GM12878 (cell line): Measurements from ENCODE around the gene CHRM2. TPM values are rescaled to one million over a fixed set of nuclear protein-coding genes. Genes with fewer than 3 reads are reported as not detected.

Experiments used
- ATAC-seq: fragments of 200-7000 bp; cut with Tn5 transposase; 3 replicates; pipeline ENCODE4 v1.9.1; 2020; ENCODE audit warnings: mild to moderate bottlenecking, moderate library complexity
- BruUV-seq: library from RNA; stranded (reverse); fragments of 400-500 nt; replicated peaks from 2 replicates; lab custom pipeline; 2021; lab: Mats Ljungman, UMichigan
- CTCF ChIA-PET: fragments of 300-600 bp; sonication (Branson Sonifier 250); formaldehyde crosslinking; extraction: SDS; loops from one replicate; lab custom pipeline; 2021; ENCODE audit warnings: inconsistent platforms; lab: Yijun Ruan, JAX
- POLR2A ChIA-PET: fragments of 350-600 bp; formaldehyde crosslinking; extraction: SDS; loops from one replicate; lab custom pipeline; 2021; ENCODE audit warnings: inconsistent platforms; lab: Charles Lee
- RAD21 ChIA-PET: fragments of 300-600 bp; sonication (Branson Sonifier 250); formaldehyde crosslinking; loops from one replicate; lab custom pipeline; 2023; ENCODE audit warnings: antibody characterized with exemption; ENCODE audit not compliant: unreplicated experiment; lab: Charles Lee
- SMC1A ChIA-PET: fragments of 300-600 bp; sonication (Branson Sonifier 250); formaldehyde crosslinking; loops from one replicate; lab custom pipeline; 2023; ENCODE audit not compliant: unreplicated experiment, uncharacterized antibody; lab: Charles Lee
- DNase-seq: peaks from one replicate; pipeline ENCODE4 v3.0.0-alpha.2; 2011; ENCODE audit warnings: low read depth, low spot score
- FAIRE-seq: peaks from 3 replicates; lab custom pipeline; 2011; peaks lifted over from hg19 to GRCh38; lab: Jason Lieb, UNC
- H2AFZ ChIP-seq: 2 replicates; pipeline ENCODE4 v1.6.0; 2011; ENCODE audit warnings: low read depth, low read length, control low read depth; ENCODE audit not compliant: control insufficient read depth
- H3K27ac ChIP-seq: 2 replicates; pipeline ENCODE4 v1.5.1; 2011; ENCODE audit warnings: control low read depth; ENCODE audit not compliant: control insufficient read depth, insufficient read depth
- H3K27me3 ChIP-seq, 2 experiments: replicated peaks in 1 of 2; 2 replicates each; pipeline versions ENCODE4 v1.6.0 to v1.6.1; 2011; ENCODE audit warnings: low read length in 1 of 2; ENCODE audit not compliant: control insufficient read depth in 2 of 2, insufficient read depth in 2 of 2
- H3K36me3 ChIP-seq, 2 experiments: 2 replicates each; pipeline ENCODE4 v1.5.1; 2011; ENCODE audit warnings: low read length in 1 of 2; ENCODE audit not compliant: control insufficient read depth in 2 of 2, insufficient read depth in 2 of 2
- H3K4me1 ChIP-seq: 2 replicates; pipeline ENCODE4 v1.6.1; 2011; ENCODE audit warnings: mild to moderate bottlenecking, low read length, moderate library complexity, mixed read lengths; ENCODE audit not compliant: control insufficient read depth, insufficient read depth
- H3K4me2 ChIP-seq: 2 replicates; pipeline ENCODE4 v1.6.0; 2011; ENCODE audit warnings: control low read depth; ENCODE audit not compliant: control insufficient read depth, insufficient read depth
- H3K4me3 ChIP-seq: fragments of 200-600 bp; sonication (generic); 2 replicates; pipeline ENCODE4 v1.5.1; 2016
- H3K79me2 ChIP-seq: 2 replicates; pipeline ENCODE4 v1.6.0; 2011; ENCODE audit warnings: low read length; ENCODE audit not compliant: control insufficient read depth, insufficient read depth
- H3K9ac ChIP-seq: 2 replicates; pipeline ENCODE4 v1.8.0; 2011; ENCODE audit warnings: low read length, control low read depth, mixed read lengths; ENCODE audit not compliant: control insufficient read depth, insufficient read depth
- H3K9me3 ChIP-seq: replicated peaks from 3 replicates; pipeline ENCODE4 v1.5.1; 2011; ENCODE audit warnings: mild to moderate bottlenecking, low read length; ENCODE audit not compliant: control insufficient read depth, insufficient read depth
- H4K20me1 ChIP-seq: 2 replicates; pipeline ENCODE4 v1.6.0; 2011; ENCODE audit not compliant: control insufficient read depth, insufficient read depth
- BHLHE40 ChIP-seq, 2 experiments: fragments of 450-650 bp in 1 of 2; IDR thresholded peaks; 2 replicates each; pipeline ENCODE4 v1.6.1; 2011 to 2017; ENCODE audit warnings: low read depth in 2 of 2, borderline replicate concordance in 1 of 2, improper control_type of control experiment in 1 of 2, low read length in 1 of 2, mild to moderate bottlenecking in 1 of 2
- CBFB ChIP-seq: IDR thresholded peaks from 2 replicates; pipeline ENCODE4 v1.6.1; 2016; ENCODE audit warnings: antibody characterized with exemption, low read depth
- HDAC6 ChIP-seq: fragments of 200-600 bp; sonication (generic); IDR thresholded peaks from one replicate; pipeline ENCODE4 v1.8.0; 2017; ENCODE audit warnings: antibody characterized with exemption; ENCODE audit not compliant: unreplicated experiment
- HDGF ChIP-seq: fragments of 450-650 bp; IDR thresholded peaks from 2 replicates; pipeline ENCODE4 v1.6.1; 2016; ENCODE audit warnings: antibody characterized with exemption
- JUNB ChIP-seq: IDR thresholded peaks from 2 replicates; pipeline ENCODE4 v1.6.1; 2016; ENCODE audit warnings: antibody characterized with exemption, mild to moderate bottlenecking
- KDM1A ChIP-seq: fragments of 200-600 bp; sonication (generic); IDR thresholded peaks from 2 replicates; pipeline ENCODE4 v1.6.1; 2016; ENCODE audit warnings: borderline replicate concordance
- MEF2A ChIP-seq: IDR thresholded peaks from 2 replicates; pipeline ENCODE4 v1.6.1; 2011; ENCODE audit warnings: low read depth, mild to moderate bottlenecking, low read length, moderate library complexity; ENCODE audit not compliant: insufficient read depth
- POLR2A ChIP-seq: IDR thresholded peaks from 2 replicates; pipeline ENCODE4 v1.6.1; 2011; ENCODE audit warnings: low read depth, mild to moderate bottlenecking, low read length
- RB1 ChIP-seq: fragments of 450-650 bp; formaldehyde crosslinking; IDR thresholded peaks from 2 replicates; pipeline ENCODE4 v1.6.1; 2017; ENCODE audit warnings: mild to moderate bottlenecking, borderline replicate concordance
- RFX5 ChIP-seq: IDR thresholded peaks from 2 replicates; pipeline ENCODE4 v1.6.1; 2011; ENCODE audit warnings: low read depth, low read length, improper control_type of control experiment
- SMC3 ChIP-seq: IDR thresholded peaks from 2 replicates; pipeline ENCODE4 v1.6.1; 2011; ENCODE audit warnings: low read length, improper control_type of control experiment, borderline replicate concordance
- TARDBP ChIP-seq: IDR thresholded peaks from 2 replicates; pipeline ENCODE4 v1.6.1; 2016; ENCODE audit warnings: borderline replicate concordance
- USF2 ChIP-seq: IDR thresholded peaks from 2 replicates; pipeline ENCODE4 v1.6.1; 2011; ENCODE audit warnings: low read depth, low read length, improper control_type of control experiment, borderline replicate concordance
- ZBTB4 ChIP-seq: fragments of 450-650 bp; formaldehyde crosslinking; IDR thresholded peaks from 2 replicates; pipeline ENCODE4 v1.4.0; 2022; ENCODE audit warnings: mild to moderate bottlenecking, moderate library complexity
- ZNF622 ChIP-seq: fragments of 450-650 bp; IDR thresholded peaks from 2 replicates; pipeline ENCODE4 v1.6.1; 2017; ENCODE audit warnings: mild to moderate bottlenecking, inconsistent platforms
- WGBS: methylation state at CpG from one replicate; pipeline ENCODE4 v1.1.6; 2016; ENCODE audit warnings: low lambda C conversion rate; ENCODE audit not compliant: insufficient replicate concordance, insufficient coverage; ENCODE audit errors: missing lambda C conversion rate; 5-methylcytosine and 5-hydroxymethylcytosine counted together
- in situ Hi-C: fragments of 300-500 bp; cut with MboI; formaldehyde crosslinking; loops from 9 replicates; pipeline ENCODE4 v1.14.3; 2018; ENCODE audit warnings: mixed read lengths
- intact Hi-C: fragments of 100-400 bp; cut with micrococcal nuclease; formaldehyde crosslinking; loops from one replicate; pipeline ENCODE4 v1.14.2; 2022; ENCODE audit not compliant: unreplicated experiment
- polyA plus RNA-seq, 11 experiments: library from polyadenylated mRNA; depleted of rRNA in 4 of 11; unstranded in 6 of 11; stranded (reverse) in 5 of 11; fragments of >200 nt; fragmentation: Nextera tagmentation in 4 of 11; fragmentation: Illumina TruSeq in 1 of 11; extraction: Ambion mirVana in 4 of 11; extraction: Trizol in 1 of 11; gene quantifications; 1 replicate in 1 of 11; 2 replicates in 10 of 11; pipeline versions ENCODE4 v1.2.1 to v1.2.3, GENCODE V29; 2011 to 2016; ENCODE audit warnings: inconsistent platforms in 2 of 11, missing spikeins in 2 of 11, low read depth in 1 of 11
- total RNA-seq, 4 experiments: library from RNA; depleted of rRNA in 3 of 4; stranded (reverse); fragments of >200 nt in 3 of 4; fragmentation: Illumina TruSeq in 1 of 4; extraction: Trizol in 1 of 4; gene quantifications; 2 replicates each; pipeline versions ENCODE4 v1.2.1 to v1.2.3, GENCODE V29; 2013 to 2021

The CHRM2 gene
- total and polyA plus RNA-seq, 10 of the 15 experiments (the other 5 are each of a cell fraction or from before 2014, with no cell fraction given): 0.05 TPM; not detected in 9

DNA sequence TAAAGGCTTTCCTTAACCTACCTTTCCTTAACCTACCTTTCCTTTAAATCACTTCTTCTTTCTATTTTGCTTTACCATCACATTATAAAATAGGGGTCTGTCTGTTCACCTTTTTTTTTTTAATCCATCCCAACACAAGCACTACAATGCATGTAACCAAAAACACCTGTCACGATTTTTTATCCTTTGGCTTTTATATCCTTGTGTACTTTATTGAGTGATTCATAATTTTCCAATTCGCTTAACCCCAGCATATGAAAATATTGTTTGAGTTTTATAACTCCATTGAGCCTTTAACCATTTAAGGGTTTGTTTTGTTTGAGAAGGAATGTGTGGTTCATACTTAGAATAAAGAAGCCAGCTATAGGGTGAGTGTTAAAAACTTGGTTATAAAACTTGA lies 132.2 kb downstream of the CHRM2 start:
- no peak overlapping the region for H2AFZ ChIP-seq
- no peak for TF ChIP-seq ZBTB4 (CRISPR knock-in tag)
- ChIA-PET SMC1A (no interaction called here), POLR2A (no interaction called here), CTCF (no interaction called here), RAD21 (no interaction called here)
- no peak overlapping the region for H3K9ac ChIP-seq
- no peaks in the 10 kb centered on the region for H3K4me1 ChIP-seq
- no peaks in the 10 kb centered on the region for H3K79me2 ChIP-seq
- H3K27me3 ChIP-seq: no peaks in the 10 kb centered on the region
- no peak overlapping the region for H3K27ac ChIP-seq
- no peak overlapping the region for H3K4me3 ChIP-seq
- FAIRE-seq (no peak), DNase-seq (no peak), ATAC-seq (no peak)
- no TSS peak for BruUV-seq
- H3K4me2 ChIP-seq: no peak overlapping the region
- H4K20me1 ChIP-seq: no peaks in the 10 kb centered on the region
- intact Hi-C loops (no loop called here), in situ Hi-C loops (no loop called here)
- H3K36me3 ChIP-seq: no peaks in the 10 kb centered on the region
- no peaks in the 10 kb centered on the region for H3K9me3 ChIP-seq
- WGBS: 0% methylated on average over 2 of the region's 2 CpGs

DNA sequence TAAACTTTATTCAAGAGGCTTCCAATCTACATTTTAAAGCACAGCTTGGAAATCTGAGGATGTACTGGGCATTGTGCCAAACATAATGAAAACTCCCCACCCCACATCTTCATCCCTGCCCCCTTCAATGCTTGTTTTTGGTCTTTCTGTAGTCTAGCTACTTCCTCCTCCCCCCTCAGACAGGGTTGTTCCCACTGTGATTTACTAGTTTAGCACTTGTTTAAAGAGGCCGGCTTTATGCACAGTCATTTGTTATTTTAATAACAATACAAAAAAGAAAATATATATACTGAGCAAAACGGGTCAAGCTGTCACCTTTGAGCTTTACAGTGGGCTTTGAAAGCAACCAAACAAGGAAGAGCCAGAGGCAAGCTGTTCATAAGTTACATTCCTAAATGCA lies 132.6 kb downstream of the CHRM2 start:
- no peaks in the 10 kb centered on the region for H3K4me1 ChIP-seq
- H3K9me3 ChIP-seq: no peaks in the 10 kb centered on the region
- H3K9ac ChIP-seq: no peak overlapping the region
- no peak for DNase-seq
- POLR2A ChIA-PET: no interaction called here
- no peak overlapping the region for H3K27ac ChIP-seq
- in situ Hi-C loops (no loop called here), intact Hi-C loops (no loop called here)
- no peaks in the 10 kb centered on the region for H3K36me3 ChIP-seq
- no peaks in the 10 kb centered on the region for H4K20me1 ChIP-seq
- FAIRE-seq: no peak
- H3K27me3 ChIP-seq: no peaks in the 10 kb centered on the region
- H3K79me2 ChIP-seq: no peaks in the 10 kb centered on the region
- WGBS: 0% methylated on average over 2 of the region's 2 CpGs
- H3K4me3 ChIP-seq: no peak overlapping the region
- RAD21 ChIA-PET: no interaction called here
- SMC1A ChIA-PET: no interaction called here
- no peak for ATAC-seq
- no peak overlapping the region for H3K4me2 ChIP-seq
- CTCF ChIA-PET: no interaction called here
- BruUV-seq: no TSS peak
- H2AFZ ChIP-seq: no peak overlapping the region
- no peak for TF ChIP-seq POLR2A
- TF ChIP-seq HDAC6: no peak
- no peak for TF ChIP-seq JUNB
- no peak for TF ChIP-seq MEF2A
- TF ChIP-seq CBFB: no peak
- no peak for TF ChIP-seq KDM1A
- no peak for TF ChIP-seq HDGF
- TF ChIP-seq ZNF622: no peak
- TF ChIP-seq TARDBP: no peak
- TF ChIP-seq BHLHE40 (IDR thresholded peaks at IDR 0.05; ENCODE audit: borderline replicate concordance in 1 of 2, low read depth in 2 of 2, low read length in 1 of 2): no peak
- no peak for TF ChIP-seq RB1
- TF ChIP-seq USF2: no peak
- TF ChIP-seq SMC3: no peak
- no peak for TF ChIP-seq RFX5
